Activated T-cell treated with anti-CD3 and anti-CD28 coated beads, Interleukin-2, amount 50 U/mL, for 24 hours (primary cell): ENCODE data around the gene RNLS.

Source experiments
- DNase-seq: peaks from one replicate; pipeline ENCODE4 v3.0.0-alpha.2; 2020
- H3K27ac Mint-ChIP-seq: 2 replicates; pipeline ENCODE4 v1.8.0; 2020; ENCODE audit warnings: mild to moderate bottlenecking, mixed read lengths
- H3K27me3 Mint-ChIP-seq: 2 replicates; pipeline ENCODE4 v1.8.0; 2020; ENCODE audit warnings: mixed read lengths
- H3K36me3 Mint-ChIP-seq: 2 replicates; pipeline ENCODE4 v1.8.0; 2020; ENCODE audit warnings: low read depth, mixed read lengths
- H3K4me1 Mint-ChIP-seq: 2 replicates; pipeline ENCODE4 v1.8.0; 2020; ENCODE audit warnings: low read depth, mixed read lengths
- H3K4me3 Mint-ChIP-seq: 2 replicates; pipeline ENCODE4 v1.8.0; 2020; ENCODE audit warnings: mild to moderate bottlenecking, moderate library complexity, mixed read lengths
- H3K9me3 Mint-ChIP-seq: 2 replicates; pipeline ENCODE4 v1.8.0; 2020; ENCODE audit warnings: mixed read lengths

The RNLS gene

DNA sequence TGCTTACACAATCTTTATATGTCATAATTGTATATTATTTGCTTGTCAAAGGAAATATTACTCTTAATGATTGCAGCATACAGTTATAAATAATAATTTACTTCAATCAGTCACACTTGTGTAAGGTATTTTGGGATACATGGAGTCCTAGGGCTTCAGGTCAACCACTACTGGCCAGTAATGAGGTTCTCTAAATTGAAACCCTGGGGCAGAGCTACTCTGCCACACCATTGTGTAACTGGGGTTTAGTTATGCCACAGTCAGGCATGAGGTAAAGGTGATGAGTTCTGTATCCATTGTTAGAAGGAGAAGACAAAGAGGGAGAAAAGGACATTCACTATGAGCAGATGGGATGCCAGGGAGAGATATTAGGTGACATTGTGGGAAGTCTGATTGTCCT is 117.4 kb downstream of the RNLS start:
- no peak overlapping the region for H3K4me3 Mint-ChIP-seq
- no peak overlapping the region for H3K27ac Mint-ChIP-seq
- H3K4me1 Mint-ChIP-seq = no peaks in the 10 kb centered on the region
- H3K9me3 Mint-ChIP-seq = no peaks in the 10 kb centered on the region
- H3K27me3 Mint-ChIP-seq = no peaks in the 10 kb centered on the region
- DNase-seq = no peak
- no peaks in the 10 kb centered on the region for H3K36me3 Mint-ChIP-seq

DNA sequence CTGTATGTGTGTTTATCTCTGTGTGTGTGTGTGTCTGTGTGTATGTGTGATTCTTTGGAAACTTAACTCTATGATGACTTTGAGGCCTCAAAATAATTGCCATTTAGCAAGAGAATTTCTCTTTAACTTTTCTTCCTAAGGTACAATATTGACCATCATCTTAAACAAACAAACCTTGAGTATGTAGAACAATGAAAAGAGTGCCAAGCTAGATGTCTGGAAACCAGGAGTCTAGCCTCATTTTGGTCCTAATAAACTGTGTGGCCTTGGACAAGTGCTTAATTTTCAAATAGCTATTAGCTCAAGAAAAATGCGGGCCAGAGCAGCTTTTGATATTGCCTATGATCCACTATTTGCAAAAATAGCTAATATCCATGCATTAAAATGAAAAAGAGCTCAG is 119.3 kb downstream of the RNLS start:
- no peak overlapping the region for H3K4me3 Mint-ChIP-seq
- DNase-seq = no peak
- H3K9me3 Mint-ChIP-seq = no peaks in the 10 kb centered on the region
- no peaks in the 10 kb centered on the region for H3K36me3 Mint-ChIP-seq
- no peak overlapping the region for H3K27ac Mint-ChIP-seq
- H3K4me1 Mint-ChIP-seq = no peaks in the 10 kb centered on the region
- H3K27me3 Mint-ChIP-seq = no peaks in the 10 kb centered on the region

- no peak overlapping the region for H3K27ac Mint-ChIP-seq
- H3K4me3 Mint-ChIP-seq = no peak overlapping the region
- H3K4me1 Mint-ChIP-seq = no peaks in the 10 kb centered on the region
- no peaks in the 10 kb centered on the region for H3K36me3 Mint-ChIP-seq
- DNase-seq = no peak
- no peaks in the 10 kb centered on the region for H3K27me3 Mint-ChIP-seq
- no peaks in the 10 kb centered on the region for H3K9me3 Mint-ChIP-seq
Measured at GRCh38 chr10:88461426-88461825, 121.7 kb downstream of the RNLS start.

GRCh38 chr10:88459530-88459929 is 123.6 kb downstream of the RNLS start:
- Mint-ChIP-seq H3K4me1 (no peaks in the 10 kb centered on the region), H3K27ac (no peak overlapping the region)

GRCh38 chr10:88458209-88458608 is 124.9 kb downstream of the RNLS start:
- H3K4me3 Mint-ChIP-seq = no peak overlapping the region
- DNase-seq = no peak
- no peaks in the 10 kb centered on the region for H3K9me3 Mint-ChIP-seq
- H3K27me3 Mint-ChIP-seq = no peaks in the 10 kb centered on the region
- no peaks in the 10 kb centered on the region for H3K4me1 Mint-ChIP-seq
- no peak overlapping the region for H3K27ac Mint-ChIP-seq
- no peaks in the 10 kb centered on the region for H3K36me3 Mint-ChIP-seq

More at GRCh38 chr10:88459530-88459929, 123.6 kb downstream of the RNLS start:
- no peak overlapping the region for H3K4me3 Mint-ChIP-seq
- H3K27me3 Mint-ChIP-seq = no peaks in the 10 kb centered on the region
- no peaks in the 10 kb centered on the region for H3K36me3 Mint-ChIP-seq
- no peak for DNase-seq
- no peaks in the 10 kb centered on the region for H3K9me3 Mint-ChIP-seq

GRCh38 chr10:88457660-88458059 is 125.5 kb downstream of the RNLS start:
- no peak for DNase-seq
- no peak overlapping the region for H3K4me3 Mint-ChIP-seq
- no peaks in the 10 kb centered on the region for H3K36me3 Mint-ChIP-seq
- no peaks in the 10 kb centered on the region for H3K27me3 Mint-ChIP-seq
- H3K9me3 Mint-ChIP-seq = no peaks in the 10 kb centered on the region
- no peak overlapping the region for H3K27ac Mint-ChIP-seq
- no peaks in the 10 kb centered on the region for H3K4me1 Mint-ChIP-seq

DNA sequence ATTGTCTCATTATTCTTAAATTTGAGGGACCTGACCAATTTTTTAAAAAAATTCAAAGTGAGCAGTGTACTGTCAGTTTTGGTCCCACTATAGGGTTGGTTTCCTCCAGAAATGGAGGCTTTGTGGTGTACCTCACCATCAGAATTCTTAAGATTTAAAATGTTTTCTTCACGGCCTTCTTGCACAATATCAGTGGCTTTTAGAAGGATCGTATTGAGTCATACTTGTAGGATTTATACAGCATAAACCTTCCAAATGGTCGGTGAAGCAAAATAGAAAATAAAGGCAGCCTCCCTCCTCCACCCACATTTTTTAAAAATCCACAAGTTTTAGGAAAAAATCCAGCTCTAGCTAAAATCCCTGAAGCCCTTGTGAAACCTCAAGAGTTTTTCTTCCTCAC is 126.4 kb downstream of the RNLS start:
- Mint-ChIP-seq H3K4me3 (no peak overlapping the region), H3K27ac (no peak overlapping the region), H3K27me3 (no peaks in the 10 kb centered on the region), H3K36me3 (no peaks in the 10 kb centered on the region), H3K9me3 (no peaks in the 10 kb centered on the region), H3K4me1 (no peaks in the 10 kb centered on the region)
- no peak for DNase-seq

DNA sequence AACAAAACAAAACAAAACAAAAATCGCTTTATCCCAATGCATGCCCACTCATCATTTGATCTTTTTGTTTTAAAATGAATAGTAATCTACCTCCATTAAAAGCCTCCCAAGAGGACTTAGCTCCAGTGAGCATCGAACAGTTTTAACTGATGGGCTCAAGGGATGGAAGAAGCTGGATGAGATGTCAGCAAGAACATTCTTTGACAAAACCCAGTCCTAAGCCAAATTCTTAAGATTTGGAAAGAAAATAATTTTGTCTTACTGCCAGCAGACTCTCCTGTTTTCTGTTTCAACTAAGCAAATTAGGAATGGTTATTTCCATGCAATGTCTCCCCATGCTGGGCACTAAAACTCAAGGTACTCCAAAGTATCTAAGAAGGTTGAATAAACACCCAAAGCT is 127.3 kb downstream of the RNLS start:
- Mint-ChIP-seq H3K27me3 (no peaks in the 10 kb centered on the region), H3K27ac (no peak overlapping the region), H3K36me3 (no peaks in the 10 kb centered on the region), H3K4me3 (no peak overlapping the region), H3K9me3 (no peaks in the 10 kb centered on the region), H3K4me1 (no peaks in the 10 kb centered on the region)
- DNase-seq = no peak

- no peak overlapping the region for H3K27ac Mint-ChIP-seq
- no peak for DNase-seq
Measured at GRCh38 chr10:88450201-88450600, 132.9 kb downstream of the RNLS start.

DNA sequence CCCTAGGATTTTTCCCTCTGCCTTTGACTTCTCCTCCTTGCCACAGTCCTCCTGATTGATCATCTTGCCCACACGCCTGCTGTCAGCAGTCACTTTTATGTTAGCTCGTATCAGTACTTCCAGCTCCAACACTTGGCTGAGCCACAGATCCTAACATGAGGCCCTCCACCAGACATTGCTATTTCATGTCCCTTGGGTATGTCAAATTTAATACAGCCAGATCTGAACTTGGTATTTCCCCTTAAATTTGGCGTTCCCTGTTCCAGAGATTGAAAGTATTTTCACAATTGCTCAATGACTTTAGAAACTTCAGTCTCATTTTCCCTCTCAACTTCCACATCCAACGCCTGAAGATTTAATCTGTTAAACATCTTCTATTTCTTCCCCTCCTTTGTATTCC is 140.4 kb downstream of the RNLS start:
- Mint-ChIP-seq H3K4me3 (no peak overlapping the region), H3K4me1 (no peaks in the 10 kb centered on the region), H3K36me3 (no peaks in the 10 kb centered on the region), H3K9me3 (peaks cover 8% of the 10 kb centered on the region), H3K27ac (no peak overlapping the region), H3K27me3 (peaks cover 5% of the 10 kb centered on the region)
- no peak for DNase-seq

More at GRCh38 chr10:88450201-88450600, 132.9 kb downstream of the RNLS start:
- H3K36me3 Mint-ChIP-seq = no peaks in the 10 kb centered on the region
- no peak overlapping the region for H3K4me3 Mint-ChIP-seq
- H3K4me1 Mint-ChIP-seq = no peaks in the 10 kb centered on the region
- no peaks in the 10 kb centered on the region for H3K9me3 Mint-ChIP-seq
- H3K27me3 Mint-ChIP-seq = no peaks in the 10 kb centered on the region

DNA sequence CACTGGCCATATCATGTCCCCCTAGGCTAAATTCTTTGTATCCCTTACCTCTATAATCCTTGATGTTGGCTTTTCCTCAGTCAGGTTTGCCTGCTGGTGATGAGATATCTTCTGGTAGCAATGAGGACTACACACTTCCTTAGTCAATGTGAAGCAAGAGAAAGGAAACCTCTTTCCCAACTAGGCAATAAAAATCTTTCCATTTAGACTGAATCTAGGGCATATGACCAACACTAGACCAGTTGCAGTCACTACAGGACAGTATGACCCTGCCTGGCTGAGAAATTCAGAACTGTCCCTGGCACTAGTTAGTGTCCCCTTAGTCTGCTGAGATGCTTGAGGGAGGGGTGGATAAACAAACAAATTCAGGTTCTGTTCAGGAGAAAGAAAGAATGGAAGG is 142.6 kb downstream of the RNLS start:
- peaks cover 5% of the 10 kb centered on the region for H3K27me3 Mint-ChIP-seq
- H3K27ac Mint-ChIP-seq = no peak overlapping the region
- peaks cover 8% of the 10 kb centered on the region for H3K9me3 Mint-ChIP-seq
- no peak overlapping the region for H3K4me3 Mint-ChIP-seq
- DNase-seq = no peak
- no peaks in the 10 kb centered on the region for H3K4me1 Mint-ChIP-seq
- H3K36me3 Mint-ChIP-seq = no peaks in the 10 kb centered on the region

DNA sequence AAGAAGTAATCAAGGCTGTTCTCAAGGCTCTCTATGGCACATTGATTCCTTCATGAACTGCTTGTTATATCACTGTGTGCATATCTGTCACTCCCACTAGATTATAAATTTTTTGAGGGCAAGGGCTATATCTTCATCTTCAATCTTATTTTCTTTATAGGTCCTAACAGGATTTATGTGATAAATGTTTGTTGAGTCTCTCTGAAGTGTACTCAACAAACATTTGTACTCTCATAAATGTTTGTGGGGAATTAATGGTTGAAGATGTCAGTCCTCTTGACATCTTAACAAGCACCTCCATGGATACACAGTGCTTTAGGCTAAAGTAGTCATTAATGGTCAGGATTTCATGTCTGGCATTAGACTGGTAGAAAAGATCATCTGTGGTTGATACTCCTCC is 143.2 kb downstream of the RNLS start:
- Mint-ChIP-seq H3K4me1 (no peaks in the 10 kb centered on the region), H3K4me3 (no peak overlapping the region), H3K27ac (no peak overlapping the region), H3K9me3 (peaks cover 8% of the 10 kb centered on the region), H3K27me3 (peaks cover 5% of the 10 kb centered on the region), H3K36me3 (no peaks in the 10 kb centered on the region)
- no peak for DNase-seq

DNA sequence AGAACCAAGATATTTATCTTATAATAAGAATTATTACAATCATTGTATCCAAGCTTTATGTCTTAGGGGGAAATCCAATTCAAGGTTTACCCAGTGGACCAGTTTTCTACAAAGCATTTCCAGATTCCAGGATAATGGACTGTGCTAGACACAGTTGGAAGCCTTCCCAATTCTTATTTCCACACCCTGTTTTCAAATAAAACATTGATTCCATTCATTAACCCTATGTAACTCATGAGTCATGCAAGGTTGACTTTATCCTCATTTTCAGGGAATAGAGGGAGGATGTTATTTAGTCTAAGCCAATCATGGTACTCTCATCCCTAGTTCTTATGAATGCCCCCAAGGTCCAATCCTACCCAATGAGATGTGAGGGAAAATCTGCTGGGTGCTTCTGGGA is 145.7 kb downstream of the RNLS start:
- H3K4me3 Mint-ChIP-seq = no peak overlapping the region
- no peaks in the 10 kb centered on the region for H3K27me3 Mint-ChIP-seq
- no peaks in the 10 kb centered on the region for H3K4me1 Mint-ChIP-seq
- H3K36me3 Mint-ChIP-seq = no peaks in the 10 kb centered on the region
- H3K9me3 Mint-ChIP-seq = no peaks in the 10 kb centered on the region
- H3K27ac Mint-ChIP-seq = no peak overlapping the region
- DNase-seq = no peak

- Mint-ChIP-seq H3K4me3 (no peak overlapping the region), H3K27me3 (no peaks in the 10 kb centered on the region), H3K27ac (no peak overlapping the region), H3K9me3 (no peaks in the 10 kb centered on the region), H3K4me1 (no peaks in the 10 kb centered on the region), H3K36me3 (no peaks in the 10 kb centered on the region)
- no peak for DNase-seq
Measured at GRCh38 chr10:88433565-88434186, 149.4 kb downstream of the RNLS start.

DNA sequence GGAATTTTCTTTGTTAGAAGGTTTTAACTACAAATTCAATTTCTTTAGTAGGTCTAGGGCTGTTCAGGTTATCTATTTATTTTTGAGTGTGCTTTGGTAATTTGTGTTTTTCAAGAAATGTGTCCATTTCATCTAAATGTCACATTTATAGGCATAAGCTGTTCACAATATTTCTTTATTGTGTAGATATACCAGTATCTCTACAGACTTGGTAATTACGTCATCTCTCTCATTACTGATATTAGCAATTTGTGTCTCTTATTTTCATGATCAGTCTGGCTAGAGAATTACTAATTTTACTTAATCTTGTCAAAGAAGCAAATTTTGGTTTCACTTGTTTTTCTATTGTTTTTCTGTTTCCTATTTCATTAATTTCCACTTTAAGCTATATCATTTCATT is 152.0 kb downstream of the RNLS start:
- H3K9me3 Mint-ChIP-seq = no peaks in the 10 kb centered on the region
- no peaks in the 10 kb centered on the region for H3K36me3 Mint-ChIP-seq
- H3K27ac Mint-ChIP-seq = no peak overlapping the region
- H3K4me1 Mint-ChIP-seq = peaks cover 3% of the 10 kb centered on the region
- no peak for DNase-seq
- no peak overlapping the region for H3K4me3 Mint-ChIP-seq
- no peaks in the 10 kb centered on the region for H3K27me3 Mint-ChIP-seq

DNA sequence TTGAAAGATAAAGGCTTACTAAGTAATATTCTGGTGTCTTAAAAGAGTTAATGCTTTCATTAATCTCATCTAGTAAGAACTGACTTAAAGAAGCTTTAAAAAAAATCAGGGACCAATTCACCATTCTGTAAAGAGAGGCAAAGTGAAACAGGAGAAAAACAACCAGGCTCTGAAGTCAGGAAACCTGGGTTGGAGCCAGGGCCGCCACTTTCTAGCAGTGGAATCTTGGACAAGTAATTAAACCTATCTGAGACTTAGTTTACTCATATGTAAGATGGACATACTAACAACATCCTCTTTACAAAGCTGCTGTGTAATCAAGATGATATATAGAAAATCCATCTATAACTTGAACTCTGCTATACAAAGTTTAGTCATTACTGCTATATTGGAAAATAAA is 154.1 kb downstream of the RNLS start:
- Mint-ChIP-seq H3K27me3 (no peaks in the 10 kb centered on the region), H3K36me3 (no peaks in the 10 kb centered on the region), H3K27ac (no peak overlapping the region), H3K4me1 (peaks cover 3% of the 10 kb centered on the region), H3K9me3 (no peaks in the 10 kb centered on the region), H3K4me3 (no peak overlapping the region)
- no peak for DNase-seq
